Measurements from ENCODE around the gene KASH5. TPM values are rescaled to one million over a fixed set of nuclear protein-coding genes. Genes with fewer than 3 reads are reported as not detected.

KASH5 gene
- total and polyA plus RNA-seq, 2 experiments from 2014 or later: 0.44 TPM; not detected in 1

- Histone ChIP-seq H3K27me3 (ENCODE audit: insufficient read depth) (no peaks in the 10 kb centered on the region), H3F3A (replicated peaks; ENCODE audit: low read depth) (no peaks in the 10 kb centered on the region)
- ATAC-seq: no peak
Observed at GRCh38 chr19:49393881-49394280, 5.8 kb downstream of the KASH5 start.

More at GRCh38 chr19:49393881-49394280, 5.8 kb downstream of the KASH5 start:
- Histone ChIP-seq H3K27ac (ENCODE audit: low read depth) (no peak overlapping the region), H3K4me1 (ENCODE audit: insufficient read depth) (no peaks in the 10 kb centered on the region; the same call in 1 of the 2 replicates), H3K4me2 (no peak overlapping the region), H4K20me1 (replicated peaks; ENCODE audit: insufficient read depth) (no peaks in the 10 kb centered on the region), H3K36me3 (ENCODE audit: insufficient read depth) (no peaks in the 10 kb centered on the region), H3K9me2 (ENCODE audit: insufficient read depth) (no peaks in the 10 kb centered on the region), H2AFZ (0 out of 2 replicates have a peak overlapping the region, but pooled peaks have one; percentile 52), H3K4me3 (no peak overlapping the region), H3K79me2 (replicated peaks; ENCODE audit: insufficient read depth) (no peaks in the 10 kb centered on the region)
- Mint-ChIP-seq H3K4me3 (no peak overlapping the region), H3K27me3 (ENCODE audit: insufficient read depth, low read depth, poor library complexity) (peaks cover 27% of the 10 kb centered on the region), H3K27ac (no peak overlapping the region), H3K4me1 (peaks cover 17% of the 10 kb centered on the region), H3K36me3 (ENCODE audit: low read depth) (no peaks in the 10 kb centered on the region; the same call in 2 of the 3 replicates), H3K9me3 (no peaks in the 10 kb centered on the region)
- TF ChIP-seq EZH2phosphoT487 (IDR thresholded peaks at IDR 0.05; ENCODE audit: unreplicated experiment) (no peak), EZH2 (IDR thresholded peaks at IDR 0.05; ENCODE audit: low read depth, unreplicated experiment) (no peak), ZNF114 (CRISPR knock-in tag; IDR thresholded peaks at IDR 0.05) (no peak), REST (IDR thresholded peaks at IDR 0.05; ENCODE audit: unreplicated experiment) (no peak), ZNF331 (CRISPR knock-in tag; IDR thresholded peaks at IDR 0.05; ENCODE audit: low read depth) (no peak), ZNF462 (CRISPR knock-in tag; IDR thresholded peaks at IDR 0.05) (no peak), CREB1 (CRISPR knock-in tag; IDR thresholded peaks at IDR 0.05; ENCODE audit: low read depth) (no peak), NANOG (IDR thresholded peaks at IDR 0.05; ENCODE audit: borderline replicate concordance) (no peak)
- TF ChIP-seq, protein P1, sequence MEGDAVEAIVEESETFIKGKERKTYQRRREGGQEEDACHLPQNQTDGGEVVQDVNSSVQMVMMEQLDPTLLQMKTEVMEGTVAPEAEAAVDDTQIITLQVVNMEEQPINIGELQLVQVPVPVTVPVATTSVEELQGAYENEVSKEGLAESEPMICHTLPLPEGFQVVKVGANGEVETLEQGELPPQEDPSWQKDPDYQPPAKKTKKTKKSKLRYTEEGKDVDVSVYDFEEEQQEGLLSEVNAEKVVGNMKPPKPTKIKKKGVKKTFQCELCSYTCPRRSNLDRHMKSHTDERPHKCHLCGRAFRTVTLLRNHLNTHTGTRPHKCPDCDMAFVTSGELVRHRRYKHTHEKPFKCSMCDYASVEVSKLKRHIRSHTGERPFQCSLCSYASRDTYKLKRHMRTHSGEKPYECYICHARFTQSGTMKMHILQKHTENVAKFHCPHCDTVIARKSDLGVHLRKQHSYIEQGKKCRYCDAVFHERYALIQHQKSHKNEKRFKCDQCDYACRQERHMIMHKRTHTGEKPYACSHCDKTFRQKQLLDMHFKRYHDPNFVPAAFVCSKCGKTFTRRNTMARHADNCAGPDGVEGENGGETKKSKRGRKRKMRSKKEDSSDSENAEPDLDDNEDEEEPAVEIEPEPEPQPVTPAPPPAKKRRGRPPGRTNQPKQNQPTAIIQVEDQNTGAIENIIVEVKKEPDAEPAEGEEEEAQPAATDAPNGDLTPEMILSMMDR (conservative IDR thresholded peaks at IDR 0.05; ENCODE audit: low read depth in 2 of 2): no peak
- DNase-seq (ENCODE audit: low spot score): no peak

Data from GM23338 (cell line).